Measurements from ENCODE around the gene STRIP2. TPM values are rescaled to one million over a fixed set of nuclear protein-coding genes. Genes with fewer than 3 reads are reported as not detected.
"Not testable (repeated sequence)": the region's sequence is repeated elsewhere in the genome, so short reads cannot be mapped to it uniquely, and the experiment has no call there.

STRIP2 gene
- total RNA-seq, 2 experiments from 2014 or later: 12.2 to 13.1 TPM

DNA sequence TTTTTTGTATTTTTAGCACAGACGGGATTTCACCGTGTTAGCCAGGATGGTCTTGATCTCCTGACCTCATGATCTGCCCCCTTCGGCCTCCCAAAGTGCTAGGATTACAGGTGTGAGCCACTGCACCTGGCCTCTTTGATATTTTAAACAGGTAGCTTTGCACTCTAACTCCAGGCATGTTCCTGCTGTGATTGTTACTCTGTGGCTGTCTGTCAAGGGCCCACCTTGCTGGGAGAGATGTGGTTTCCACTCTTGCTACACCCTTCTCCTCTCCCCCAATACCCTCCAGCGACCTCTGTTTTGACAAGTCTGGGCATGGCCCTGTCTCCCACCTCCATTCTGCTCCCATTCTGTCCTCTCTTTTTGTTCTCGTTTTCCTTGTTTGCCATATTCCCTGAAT is 85.2 kb downstream of the STRIP2 start:
- CTCF ChIA-PET: no interaction called here
- POLR2A ChIA-PET: no interaction called here
- TF ChIP-seq, protein P1, sequence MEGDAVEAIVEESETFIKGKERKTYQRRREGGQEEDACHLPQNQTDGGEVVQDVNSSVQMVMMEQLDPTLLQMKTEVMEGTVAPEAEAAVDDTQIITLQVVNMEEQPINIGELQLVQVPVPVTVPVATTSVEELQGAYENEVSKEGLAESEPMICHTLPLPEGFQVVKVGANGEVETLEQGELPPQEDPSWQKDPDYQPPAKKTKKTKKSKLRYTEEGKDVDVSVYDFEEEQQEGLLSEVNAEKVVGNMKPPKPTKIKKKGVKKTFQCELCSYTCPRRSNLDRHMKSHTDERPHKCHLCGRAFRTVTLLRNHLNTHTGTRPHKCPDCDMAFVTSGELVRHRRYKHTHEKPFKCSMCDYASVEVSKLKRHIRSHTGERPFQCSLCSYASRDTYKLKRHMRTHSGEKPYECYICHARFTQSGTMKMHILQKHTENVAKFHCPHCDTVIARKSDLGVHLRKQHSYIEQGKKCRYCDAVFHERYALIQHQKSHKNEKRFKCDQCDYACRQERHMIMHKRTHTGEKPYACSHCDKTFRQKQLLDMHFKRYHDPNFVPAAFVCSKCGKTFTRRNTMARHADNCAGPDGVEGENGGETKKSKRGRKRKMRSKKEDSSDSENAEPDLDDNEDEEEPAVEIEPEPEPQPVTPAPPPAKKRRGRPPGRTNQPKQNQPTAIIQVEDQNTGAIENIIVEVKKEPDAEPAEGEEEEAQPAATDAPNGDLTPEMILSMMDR (IDR thresholded peaks at IDR 0.05): no peak
- ATAC-seq (no peak), DNase-seq (no peak)
- peaks cover 17% of the 10 kb centered on the region for H3K27me3 Mint-ChIP-seq
- intact Hi-C loops (cut with micrococcal nuclease): no loop called here
- H3K4me1 Mint-ChIP-seq (ENCODE audit: low read depth): peaks cover 5% of the 10 kb centered on the region
- H3K27ac Mint-ChIP-seq: no peak overlapping the region
- no peak overlapping the region for H3K4me3 Mint-ChIP-seq
- no peaks in the 10 kb centered on the region for H3K36me3 Mint-ChIP-seq (ENCODE audit: low read depth)
- no peaks in the 10 kb centered on the region for H3K9me3 Mint-ChIP-seq

DNA sequence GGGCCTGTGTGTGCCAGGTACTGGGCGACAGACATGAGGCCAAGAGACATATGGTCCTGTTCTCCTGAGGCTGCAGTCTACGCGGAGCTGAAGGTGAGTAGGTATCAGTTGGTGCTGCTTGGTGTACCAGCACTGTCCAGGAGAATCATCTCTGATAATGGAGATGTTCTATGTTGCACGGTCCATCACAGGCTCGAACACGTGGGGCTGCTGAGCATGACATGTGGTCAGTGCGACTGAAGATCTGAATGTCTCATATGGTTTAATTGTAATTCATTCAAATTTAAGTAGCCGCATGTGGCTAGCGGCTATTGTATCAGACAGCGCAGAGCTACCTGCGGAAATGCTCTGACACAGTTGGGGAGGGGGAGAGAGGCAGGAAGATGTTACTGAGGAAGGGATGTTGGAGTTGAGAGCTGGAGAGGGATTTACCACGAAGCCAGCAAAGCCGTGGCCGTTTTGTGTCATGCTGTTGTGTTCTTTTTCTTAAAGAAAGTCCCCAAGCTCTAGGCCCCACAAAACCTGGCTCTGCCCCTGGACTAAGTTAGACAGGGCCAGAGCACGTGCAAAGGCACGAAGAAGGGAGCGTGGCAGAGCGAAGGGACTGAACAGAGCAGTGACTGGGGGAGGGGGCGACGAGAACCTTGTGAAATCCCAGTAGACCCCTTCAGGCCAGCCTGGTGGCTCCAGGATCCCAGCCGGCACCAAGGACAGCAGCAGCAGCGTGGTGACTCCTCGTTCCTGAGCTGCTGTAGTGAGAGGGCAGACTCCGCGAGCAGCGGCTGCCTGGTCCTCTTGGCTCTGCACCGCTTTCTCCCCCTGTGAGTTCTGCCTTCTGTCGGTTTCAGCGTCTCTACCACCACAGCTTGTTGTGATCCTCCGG is 88.1 kb downstream of the STRIP2 start:
- intact Hi-C loops (cut with micrococcal nuclease): no loop called here
- ATAC-seq (no peak), DNase-seq (no peak)
- H3K27ac Mint-ChIP-seq: no peak overlapping the region
- no peak overlapping the region for H3K4me3 Mint-ChIP-seq
- H3K36me3 Mint-ChIP-seq (ENCODE audit: low read depth): no peaks in the 10 kb centered on the region
- H3K27me3 Mint-ChIP-seq: peaks cover 21% of the 10 kb centered on the region
- peaks cover 3% of the 10 kb centered on the region for H3K4me1 Mint-ChIP-seq (ENCODE audit: low read depth)
- CTCF ChIA-PET: no interaction called here
- POLR2A ChIA-PET: no interaction called here
- no peaks in the 10 kb centered on the region for H3K9me3 Mint-ChIP-seq
- TF ChIP-seq, protein P1 (IDR thresholded peaks at IDR 0.05): no peak

DNA sequence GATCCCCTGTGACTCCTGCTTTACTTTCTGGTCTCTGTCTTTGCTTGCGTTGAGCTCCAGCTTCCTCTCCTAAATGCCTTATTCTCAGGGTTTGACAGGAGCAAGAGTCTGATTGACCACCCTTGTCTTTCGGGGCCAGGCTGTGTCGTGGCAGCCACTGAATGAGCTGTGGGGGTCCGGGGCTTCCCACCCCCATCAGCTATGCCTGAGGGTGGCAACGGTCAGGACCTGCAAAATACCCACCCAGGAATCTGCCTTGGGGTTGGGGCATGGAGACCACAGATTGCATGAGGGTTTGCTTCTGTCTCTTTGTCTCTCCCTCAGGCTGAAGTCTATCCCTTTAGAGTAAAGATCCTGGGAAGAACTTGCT is 88.7 kb downstream of the STRIP2 start:
- CTCF ChIA-PET: no interaction called here
- Mint-ChIP-seq H3K27me3 (peaks cover 21% of the 10 kb centered on the region), H3K27ac (no peak overlapping the region)

DNA sequence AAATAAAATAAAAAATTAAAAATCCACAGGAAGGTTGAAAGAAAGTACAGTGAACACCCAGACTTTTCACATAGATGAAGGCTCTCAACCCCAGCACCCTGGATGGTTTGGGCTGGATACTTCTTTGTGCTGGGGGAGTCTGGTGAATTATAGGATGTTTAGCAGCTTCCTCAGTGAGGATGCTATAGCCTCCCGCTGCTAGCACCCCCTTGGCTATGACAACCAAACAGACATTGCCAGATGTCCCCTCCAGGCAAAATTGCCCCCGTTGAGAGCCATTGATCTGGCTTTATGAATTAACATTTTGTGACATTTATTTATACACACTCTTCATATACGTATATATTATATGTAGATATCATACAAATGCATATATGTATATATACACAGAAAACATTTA is 89.7 kb downstream of the STRIP2 start:
- Mint-ChIP-seq H3K27ac (no peak overlapping the region), H3K9me3 (no peaks in the 10 kb centered on the region), H3K4me1 (ENCODE audit: low read depth) (peaks cover 3% of the 10 kb centered on the region), H3K36me3 (ENCODE audit: low read depth) (no peaks in the 10 kb centered on the region), H3K27me3 (peaks cover 21% of the 10 kb centered on the region), H3K4me3 (no peak overlapping the region)
- CTCF ChIA-PET: no interaction called here
- POLR2A ChIA-PET: no interaction called here
- TF ChIP-seq, protein P1 (IDR thresholded peaks at IDR 0.05): no peak
- intact Hi-C loops (cut with micrococcal nuclease): no loop called here
- DNase-seq (no peak), ATAC-seq (no peak)

More for the DNA sequence above, 88.7 kb downstream of the STRIP2 start:
- Mint-ChIP-seq H3K4me3 (no peak overlapping the region), H3K9me3 (no peaks in the 10 kb centered on the region), H3K4me1 (ENCODE audit: low read depth) (peaks cover 3% of the 10 kb centered on the region), H3K36me3 (ENCODE audit: low read depth) (no peaks in the 10 kb centered on the region)
- TF ChIP-seq, protein P1 (IDR thresholded peaks at IDR 0.05): no peak
- no peak for DNase-seq
- ATAC-seq: no peak
- POLR2A ChIA-PET: no interaction called here
- intact Hi-C loops (cut with micrococcal nuclease): no loop called here

DNA sequence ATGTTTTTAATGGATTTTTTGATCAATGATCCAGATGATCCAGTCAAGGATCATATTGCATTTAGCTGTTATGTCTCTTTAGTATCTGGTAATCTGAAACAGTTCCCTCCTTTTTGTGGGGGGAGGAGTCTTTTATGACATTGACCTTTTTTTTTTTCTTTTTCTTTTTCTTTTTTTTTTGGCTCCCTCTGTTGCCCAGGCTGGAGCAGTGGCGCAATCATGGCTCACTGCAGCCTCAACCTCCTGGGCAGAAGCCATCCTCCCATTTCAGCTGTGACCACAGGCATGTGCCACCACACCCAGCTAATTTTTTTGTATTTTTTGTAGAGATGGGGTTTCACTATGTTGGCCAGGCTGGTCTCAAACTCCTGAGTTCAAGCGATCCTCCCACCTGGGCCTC is 90.2 kb downstream of the STRIP2 start:
- CTCF ChIA-PET; DNase-seq; ATAC-seq; H3K27ac Mint-ChIP-seq; POLR2A ChIA-PET; H3K4me1 Mint-ChIP-seq (ENCODE audit: low read depth); H3K9me3 Mint-ChIP-seq; H3K4me3 Mint-ChIP-seq; H3K36me3 Mint-ChIP-seq (ENCODE audit: low read depth); intact Hi-C loops (cut with micrococcal nuclease): not testable (repeated sequence)
- peaks cover 21% of the 10 kb centered on the region for H3K27me3 Mint-ChIP-seq

Data from activated CD8-positive, alpha-beta T cell treated with anti-CD3 and anti-CD28 coated beads for 36 hours (primary cell).